ENCODE measurements around the gene MDK.

Gene MDK

GRCh38 chr11:46348566-46349401 lies 32.7 kb upstream of the MDK start:
- DNase-seq = no peak

GRCh38 chr11:46350695-46351094 lies 30.8 kb upstream of the MDK start:
- DNase-seq = no peak

GRCh38 chr11:46351148-46351547 lies 30.3 kb upstream of the MDK start:
- no peak for DNase-seq

- no peak for DNase-seq
Observed at GRCh38 chr11:46351606-46352005, 29.9 kb upstream of the MDK start.

GRCh38 chr11:46352063-46352841 lies 29.2 kb upstream of the MDK start:
- no peak for DNase-seq

- DNase-seq = no peak
Observed at GRCh38 chr11:46353698-46354097, 27.8 kb upstream of the MDK start.

GRCh38 chr11:46356924-46357482 lies 24.5 kb upstream of the MDK start:
- peak; percentile 96 for DNase-seq

DNA sequence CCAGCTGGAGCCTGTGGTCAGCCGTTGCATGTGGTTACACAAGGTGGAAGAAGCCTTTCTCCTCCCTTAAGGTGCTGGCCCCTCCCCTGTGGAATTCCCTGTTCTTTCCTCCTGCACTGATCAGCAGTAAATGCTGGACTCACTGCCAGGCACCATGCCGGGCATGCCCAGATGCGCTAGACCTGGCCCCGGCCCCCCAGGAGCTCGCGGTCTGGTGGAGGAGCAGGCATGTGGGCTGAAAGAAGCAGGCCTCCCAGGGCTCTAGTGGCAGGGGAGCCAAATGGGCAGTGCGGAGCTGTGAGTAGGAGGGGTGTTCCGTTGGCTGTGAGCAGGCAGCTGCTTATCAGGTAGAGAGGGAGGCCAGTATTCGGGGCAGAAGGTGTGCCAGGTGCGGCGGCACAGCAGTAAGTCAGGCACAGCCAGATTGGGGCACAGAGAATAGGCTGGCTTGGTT lies 24.0 kb upstream of the MDK start:
- DNase-seq = peak; percentile 96

- DNase-seq = no peak
Observed at GRCh38 chr11:46359953-46360352, 21.5 kb upstream of the MDK start.

DNA sequence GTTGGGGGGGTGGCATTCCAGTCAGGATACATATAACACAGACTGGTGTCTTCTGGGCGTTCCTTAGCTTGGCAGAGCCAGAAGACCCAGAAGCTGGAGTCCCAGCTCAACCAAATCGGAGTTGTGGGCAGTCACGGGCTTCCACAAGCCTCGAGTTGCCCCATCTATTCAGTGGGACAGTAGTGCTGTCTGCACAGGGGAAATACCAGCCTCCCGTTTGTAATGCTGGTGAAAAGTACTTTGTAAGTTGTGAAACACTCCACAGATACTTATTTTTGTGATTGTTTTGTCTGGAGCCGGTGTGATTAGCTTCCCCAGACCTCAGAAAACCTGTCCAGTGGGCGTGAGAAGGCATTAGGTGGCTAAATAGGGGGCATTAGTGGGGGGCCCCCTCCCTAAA lies 20.6 kb upstream of the MDK start:
- no peak for DNase-seq

DNA sequence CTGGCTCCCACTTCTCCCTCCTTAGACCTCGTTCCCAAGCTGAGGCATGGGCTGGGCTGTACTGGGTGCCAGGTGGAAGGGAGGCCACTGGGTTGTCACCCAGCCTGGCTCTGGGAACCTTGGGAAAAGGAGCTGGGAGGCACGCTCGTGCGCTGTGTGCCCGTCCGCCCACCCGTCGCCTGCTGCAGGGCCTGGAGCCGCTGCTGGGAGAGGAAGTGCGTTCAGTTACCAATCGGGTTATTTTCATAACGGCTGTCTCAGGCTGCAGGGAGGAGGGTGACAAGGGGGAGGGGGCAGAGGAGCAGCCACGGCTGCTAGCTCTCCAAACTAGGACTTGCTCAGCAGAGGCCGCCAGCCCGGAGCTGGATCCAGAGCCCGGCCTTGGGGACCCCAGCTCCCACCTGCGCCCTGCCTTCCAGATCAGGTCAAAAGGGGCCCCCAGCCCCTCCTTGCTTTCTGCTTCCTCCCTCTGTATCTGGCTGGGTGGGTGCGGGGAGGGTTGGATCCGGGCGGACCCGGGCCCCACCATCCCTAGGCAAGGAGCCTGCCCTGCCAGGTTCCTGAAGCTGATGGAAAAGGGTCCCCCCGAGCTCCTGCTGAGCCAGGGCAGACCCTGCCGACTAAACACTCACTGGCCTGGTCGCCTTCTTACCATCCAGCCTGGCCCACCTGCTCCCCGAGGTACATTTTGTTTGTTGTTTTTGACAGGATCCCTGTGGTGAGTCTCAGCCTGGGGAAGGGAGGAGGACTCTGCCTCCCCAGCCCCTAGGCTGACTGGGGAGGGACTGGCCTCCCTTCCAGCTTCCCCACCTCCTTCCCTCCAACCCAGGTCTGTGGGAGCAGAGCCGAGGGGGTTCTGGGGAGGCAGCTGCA lies 19.9 kb upstream of the MDK start:
- DNase-seq = no peak

DNA sequence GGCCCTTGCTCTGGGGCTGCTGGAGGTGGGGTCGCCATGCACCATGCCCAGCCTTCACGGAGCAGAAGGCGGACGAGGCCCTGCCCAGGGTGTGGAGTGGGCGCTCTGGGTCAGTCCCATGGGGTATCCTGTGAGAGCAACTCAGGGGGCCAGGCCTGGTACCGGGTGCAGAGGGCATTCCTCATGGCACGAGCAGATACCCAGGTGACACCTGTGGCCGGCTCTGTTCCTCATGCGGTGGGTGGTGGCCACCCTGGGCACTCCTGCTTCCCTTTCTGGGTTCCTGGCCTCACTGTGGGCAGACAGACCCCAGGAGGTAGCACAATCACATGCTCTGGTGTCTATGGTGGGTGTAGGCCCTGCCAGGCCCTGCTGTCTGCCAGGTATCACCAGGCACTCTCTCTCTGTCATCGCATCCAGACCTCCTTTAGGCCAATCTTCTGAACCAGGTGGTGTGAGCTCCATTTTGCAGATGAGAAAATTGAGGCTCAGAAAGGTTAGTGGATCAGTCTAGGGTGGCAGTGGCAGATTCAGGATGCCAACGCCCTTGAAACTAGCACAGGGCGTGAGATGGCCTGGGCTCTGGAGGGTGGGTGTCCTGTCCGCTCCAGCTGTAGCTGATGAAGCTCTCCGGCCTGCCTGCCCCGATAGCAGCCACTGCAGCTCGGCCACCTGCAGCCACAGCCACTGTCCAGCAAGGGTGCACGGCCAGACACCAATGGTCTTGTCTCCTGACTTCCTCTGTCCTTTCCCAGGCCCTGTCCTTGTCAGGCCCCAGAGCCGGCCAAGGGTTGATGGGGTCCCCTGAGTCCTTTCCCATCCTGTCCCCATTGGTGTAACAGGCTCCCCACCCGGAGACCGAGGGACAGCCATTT lies 19.1 kb upstream of the MDK start:
- DNase-seq = no peak

DNA sequence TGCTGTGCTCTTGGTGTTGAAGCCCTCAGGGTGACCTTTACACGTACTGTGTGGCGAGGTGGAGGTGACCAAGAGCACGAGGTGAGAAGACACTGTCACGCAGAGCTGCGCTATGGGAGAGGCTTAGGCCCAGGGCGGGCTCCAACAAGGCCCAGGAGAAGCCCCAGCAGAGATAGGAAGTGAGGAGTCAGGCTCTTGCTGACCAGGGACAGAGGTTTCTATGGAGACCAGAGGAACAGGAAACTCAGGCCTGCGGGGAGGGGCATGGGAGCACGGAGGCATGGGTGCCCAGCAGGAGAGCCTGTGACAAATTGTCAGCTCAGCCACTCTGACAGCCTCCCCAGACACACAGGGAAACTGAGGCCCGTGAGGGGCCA lies 18.4 kb upstream of the MDK start:
- DNase-seq = peak; percentile 62

DNA sequence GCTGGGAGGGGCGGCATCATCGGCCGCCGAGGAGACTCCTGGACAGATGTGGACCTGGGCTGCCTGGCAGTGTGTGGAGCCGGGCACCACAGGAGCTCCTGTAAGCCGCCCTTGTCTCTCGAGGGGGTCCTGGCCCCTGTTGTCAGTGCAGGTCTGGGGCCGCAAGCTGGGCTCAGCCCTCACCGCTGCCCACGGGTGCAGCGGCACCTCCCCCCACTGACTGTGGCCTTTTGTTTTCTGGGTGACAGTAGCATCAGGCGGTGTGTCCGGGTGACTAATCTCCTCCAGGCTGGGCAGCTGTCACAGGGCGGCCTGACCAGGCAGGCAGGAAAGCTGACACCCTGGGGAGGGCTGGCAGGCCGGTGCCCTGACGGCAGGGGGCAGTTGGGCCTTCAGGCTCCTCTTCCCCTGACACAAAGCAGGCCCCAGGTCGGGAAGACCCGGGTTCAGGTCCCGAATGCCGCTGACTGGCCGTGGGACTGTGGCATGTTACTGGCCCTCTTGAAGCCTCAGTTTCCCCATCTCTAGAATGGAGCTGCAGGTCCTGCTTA lies 17.9 kb upstream of the MDK start:
- no peak for DNase-seq

DNA sequence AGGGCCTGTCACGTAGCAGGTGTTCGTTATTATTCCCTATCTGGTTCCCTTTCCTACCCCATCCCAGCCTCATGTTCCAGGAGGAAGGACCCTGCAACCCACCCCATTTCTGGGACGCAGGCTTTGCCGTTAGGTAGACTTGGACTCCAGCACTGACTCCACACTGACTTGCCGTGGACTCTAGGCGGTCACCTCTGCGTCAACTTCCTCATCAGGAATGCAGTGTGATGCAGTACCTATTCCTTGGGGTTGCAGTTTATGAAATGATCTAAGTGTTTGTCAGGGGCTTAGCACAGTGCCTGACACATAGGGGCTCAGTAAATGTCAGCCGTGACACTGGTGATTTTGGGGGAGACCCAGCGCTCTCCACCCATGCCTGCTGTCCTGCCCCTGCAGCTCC lies 17.4 kb upstream of the MDK start:
- DNase-seq = no peak

DNA sequence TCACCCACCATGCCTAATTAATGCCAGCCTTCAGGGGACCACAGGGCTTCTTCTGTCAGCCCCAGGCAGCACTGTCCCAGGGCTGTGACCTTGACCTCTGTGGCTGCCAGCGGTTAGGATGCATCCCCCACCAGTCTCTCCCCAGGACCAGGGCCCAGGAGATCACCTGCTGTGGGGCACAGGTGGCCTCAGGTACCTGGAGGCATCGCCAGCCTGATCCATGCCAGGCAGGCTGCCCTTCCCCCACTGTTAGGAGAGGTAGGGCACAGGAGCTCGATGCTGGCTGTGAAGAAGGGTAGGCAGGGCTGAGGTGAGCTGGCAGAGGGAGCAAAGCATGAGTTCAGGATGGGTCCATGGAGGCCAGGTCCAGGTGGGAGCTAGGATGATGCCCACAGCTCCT lies 16.7 kb upstream of the MDK start:
- DNase-seq = no peak

- no peak for DNase-seq
Observed at GRCh38 chr11:46366260-46366659, 15.2 kb upstream of the MDK start.

GRCh38 chr11:46366661-46367161 lies 14.8 kb upstream of the MDK start:
- DNase-seq = no peak

- DNase-seq = no peak
Observed at GRCh38 chr11:46367244-46367915, 14.1 kb upstream of the MDK start.

- no peak for DNase-seq
Observed at GRCh38 chr11:46367916-46368267, 13.6 kb upstream of the MDK start.

All from NCI-H226 (cell line).